HG03064 (cell line): ENCODE measurements around the gene NEK5.
"Not testable (repeated sequence)": the region's sequence is repeated elsewhere in the genome, so short reads cannot be mapped to it uniquely, and the experiment has no call there.

ENCODE experiments used
- ATAC-seq: cut with Tn5 transposase; IDR thresholded peaks from one replicate; pipeline ENCODE4 v1.9.1; 2021; ENCODE audit warnings: low read depth; ENCODE audit not compliant: unreplicated experiment

The NEK5 gene

GRCh38 chr13:52084981-52085380 lies 43.9 kb downstream of the NEK5 start:
- not testable (repeated sequence) for ATAC-seq

DNA sequence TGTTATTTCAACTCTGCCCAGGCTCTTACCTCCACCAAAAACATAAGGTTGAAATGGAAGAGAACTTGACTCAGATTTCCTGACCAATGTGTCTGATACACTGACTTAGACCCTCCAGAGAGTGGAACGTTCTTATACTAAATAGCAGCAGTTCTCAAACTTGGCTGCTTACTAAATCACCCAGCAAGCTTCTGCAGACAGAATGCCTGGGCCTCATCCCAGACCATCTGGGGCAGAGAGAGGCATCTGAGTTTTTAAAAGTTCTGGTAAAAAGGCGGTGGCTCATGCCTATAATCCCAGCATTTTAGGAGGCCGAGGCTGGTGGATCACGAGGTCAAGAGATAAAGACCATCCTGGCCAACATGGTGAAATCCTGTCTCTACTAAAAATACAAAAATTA lies 46.3 kb downstream of the NEK5 start:
- no peak for ATAC-seq

GRCh38 chr13:52079891-52080290 lies 49.0 kb downstream of the NEK5 start:
- ATAC-seq: not testable (repeated sequence)

DNA sequence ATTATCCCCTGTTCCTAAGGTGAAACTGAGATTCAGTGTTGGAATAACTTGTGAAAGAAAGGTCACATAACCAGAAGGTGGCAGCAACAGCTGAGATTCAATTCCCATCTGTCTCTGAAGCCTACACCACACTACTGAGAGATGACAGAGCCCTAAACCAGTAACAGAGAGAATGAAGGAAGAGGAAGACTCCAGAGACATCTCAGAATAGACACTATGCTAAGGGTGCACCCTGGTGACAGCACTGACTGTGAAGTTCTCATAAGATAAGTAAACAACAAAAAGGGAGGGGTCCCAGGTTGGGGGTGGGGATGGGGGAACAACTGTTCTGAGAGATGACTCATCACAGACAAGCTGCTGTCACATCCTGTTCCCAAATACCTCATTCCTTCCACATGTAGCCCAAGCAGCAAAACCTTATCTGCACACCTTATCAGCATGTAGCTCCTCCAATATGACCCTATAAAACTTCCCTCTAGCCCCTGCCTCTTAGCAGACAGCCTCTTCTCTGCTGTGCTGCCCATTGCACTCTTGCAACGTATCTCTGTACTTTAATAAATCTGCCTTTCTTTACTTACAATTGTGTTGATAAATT lies 57.8 kb downstream of the NEK5 start:
- no peak for ATAC-seq

GRCh38 chr13:52067237-52067636 lies 61.6 kb downstream of the NEK5 start:
- no peak for ATAC-seq

DNA sequence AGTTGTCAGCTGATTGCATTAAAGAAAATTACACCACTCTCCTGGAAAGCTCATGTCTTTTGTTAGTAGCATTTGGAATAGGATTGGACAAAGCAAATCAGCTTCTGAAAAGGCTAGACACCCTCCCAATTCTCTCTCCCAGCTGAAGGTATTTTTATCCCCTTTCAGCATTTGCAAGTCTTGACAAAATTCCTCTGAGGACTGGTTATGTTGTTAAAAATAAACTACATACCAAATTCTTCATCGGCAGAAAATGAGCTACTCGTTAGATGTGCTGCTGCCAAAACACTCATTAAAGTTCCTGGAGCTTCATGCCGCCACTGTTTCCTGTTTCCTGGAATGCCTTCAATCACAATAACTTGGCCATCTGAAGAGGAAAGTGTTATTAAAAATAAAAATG lies 67.3 kb downstream of the NEK5 start:
- no peak for ATAC-seq

DNA sequence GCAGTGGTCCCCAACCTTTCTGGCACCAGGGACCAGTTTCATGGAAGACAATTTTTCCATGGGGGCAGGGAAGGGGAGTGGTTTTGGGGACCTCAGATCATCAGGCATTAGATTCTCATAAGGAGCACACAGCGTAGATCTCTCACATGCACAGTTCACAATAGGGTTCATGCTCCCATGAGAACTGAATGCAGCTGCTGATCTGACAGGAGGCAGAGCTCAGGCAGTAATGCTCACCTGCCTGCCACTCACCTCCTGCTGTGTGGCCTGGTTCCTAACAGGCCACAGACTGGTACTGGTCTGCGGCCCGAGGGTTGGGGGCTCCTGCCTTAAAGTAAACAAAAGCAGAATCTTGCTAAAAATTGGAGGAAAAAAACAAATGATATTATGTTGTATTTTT lies 67.8 kb downstream of the NEK5 start:
- ATAC-seq: not testable (repeated sequence)

GRCh38 chr13:52053460-52053859 lies 75.4 kb downstream of the NEK5 start:
- ATAC-seq: no peak

GRCh38 chr13:52051400-52051799 lies 77.5 kb downstream of the NEK5 start:
- no peak for ATAC-seq

DNA sequence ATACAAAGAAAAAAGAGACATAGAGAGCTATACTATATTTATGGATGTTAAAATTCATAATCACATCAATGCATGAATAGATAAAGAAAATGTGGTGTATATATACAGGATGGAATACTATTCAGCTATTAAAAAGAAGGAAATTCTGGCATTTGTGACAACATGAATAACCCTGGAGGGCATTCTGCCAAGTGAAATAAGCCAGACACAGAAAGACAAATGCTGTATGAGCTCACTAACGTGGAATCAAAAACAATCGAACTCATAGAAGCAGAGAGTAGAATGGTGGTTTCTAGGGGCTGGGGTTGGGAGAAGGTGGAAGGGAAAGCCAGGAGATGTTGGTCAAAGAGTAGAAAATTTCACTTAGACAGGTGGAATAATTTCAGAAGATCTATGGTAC lies 80.4 kb downstream of the NEK5 start:
- no peak for ATAC-seq

DNA sequence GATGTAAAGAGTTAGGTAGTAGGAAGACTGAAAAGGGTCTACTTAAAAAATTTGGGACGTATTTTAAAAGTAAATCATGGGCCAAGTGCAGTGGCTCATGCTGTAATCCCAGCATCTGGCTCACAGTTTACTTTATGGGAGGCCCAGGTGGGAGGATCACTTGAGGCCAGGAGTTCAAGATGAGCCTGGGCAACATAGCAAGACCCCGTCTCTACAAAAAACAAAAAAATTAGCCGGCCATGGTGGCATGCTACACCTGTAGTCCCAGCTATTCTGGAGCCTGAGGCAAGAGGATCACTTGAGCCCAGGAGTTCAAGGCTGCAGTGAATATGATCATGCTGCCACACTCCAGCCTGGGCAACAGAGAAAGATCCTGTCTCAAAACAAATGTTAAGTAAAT lies 81.4 kb downstream of the NEK5 start:
- ATAC-seq: no peak

DNA sequence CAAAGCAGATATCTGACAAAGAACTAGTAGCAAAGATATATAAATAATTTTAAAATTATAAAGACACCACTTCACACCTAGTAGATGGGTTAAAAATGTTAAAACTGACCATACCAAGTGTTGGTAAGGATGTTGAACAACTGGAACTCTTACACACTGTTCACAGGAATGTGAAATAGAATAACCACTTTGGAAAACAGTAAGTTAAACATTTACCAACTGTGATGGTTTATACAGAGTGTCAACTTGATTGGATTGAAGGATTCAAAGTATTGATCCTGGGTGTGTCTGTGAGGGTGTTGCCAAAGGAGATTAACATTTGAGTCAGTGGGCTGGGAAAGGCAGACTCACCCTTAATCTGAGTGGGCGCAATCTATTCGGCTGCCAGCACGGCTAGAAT lies 85.2 kb downstream of the NEK5 start:
- ATAC-seq: no peak

- no peak for ATAC-seq
These were observed 92.8 kb downstream of the NEK5 start for GRCh38 chr13:52036037-52036436.

GRCh38 chr13:52034616-52035226 lies 94.2 kb downstream of the NEK5 start:
- ATAC-seq: no peak

- ATAC-seq: no peak
These were observed 95.8 kb downstream of the NEK5 start for GRCh38 chr13:52033039-52033438.

DNA sequence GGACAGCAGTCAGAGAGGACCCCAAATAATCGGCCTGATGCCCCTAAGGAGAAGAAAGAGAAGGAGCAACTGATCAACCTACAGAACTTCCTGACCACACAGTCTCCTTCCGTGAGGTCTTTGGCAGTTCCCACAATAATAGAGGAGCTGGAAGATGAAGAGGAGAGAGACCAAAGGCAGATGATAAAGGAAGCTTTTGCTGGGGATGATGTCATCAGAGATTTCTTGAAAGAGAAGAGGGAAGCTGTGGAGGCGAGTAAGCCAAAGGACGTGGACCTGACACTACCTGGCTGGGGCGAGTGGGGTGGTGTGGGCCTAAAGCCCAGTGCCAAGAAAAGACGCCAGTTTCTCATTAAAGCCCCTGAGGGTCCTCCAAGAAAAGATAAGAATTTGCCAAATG lies 98.5 kb downstream of the NEK5 start:
- not testable (repeated sequence) for ATAC-seq

DNA sequence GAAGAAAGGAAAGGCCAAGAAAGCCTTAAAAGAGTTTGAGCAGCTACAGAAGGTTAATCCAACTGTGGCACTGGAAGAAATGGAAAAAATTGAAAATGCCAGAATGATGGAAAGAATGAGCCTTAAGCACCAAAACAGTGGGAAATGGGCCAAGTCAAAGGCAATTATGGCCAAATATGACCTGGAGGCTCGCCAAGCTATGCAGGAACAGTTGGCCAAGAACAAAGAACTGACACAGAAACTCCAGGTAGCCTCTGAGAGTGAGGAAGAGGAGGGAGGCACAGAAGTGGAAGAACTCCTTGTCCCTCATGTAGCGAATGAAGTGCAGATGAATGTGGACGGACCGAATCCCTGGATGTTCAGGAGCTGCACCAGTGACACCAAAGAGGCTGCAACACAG lies 99.3 kb downstream of the NEK5 start:
- ATAC-seq: no peak

DNA sequence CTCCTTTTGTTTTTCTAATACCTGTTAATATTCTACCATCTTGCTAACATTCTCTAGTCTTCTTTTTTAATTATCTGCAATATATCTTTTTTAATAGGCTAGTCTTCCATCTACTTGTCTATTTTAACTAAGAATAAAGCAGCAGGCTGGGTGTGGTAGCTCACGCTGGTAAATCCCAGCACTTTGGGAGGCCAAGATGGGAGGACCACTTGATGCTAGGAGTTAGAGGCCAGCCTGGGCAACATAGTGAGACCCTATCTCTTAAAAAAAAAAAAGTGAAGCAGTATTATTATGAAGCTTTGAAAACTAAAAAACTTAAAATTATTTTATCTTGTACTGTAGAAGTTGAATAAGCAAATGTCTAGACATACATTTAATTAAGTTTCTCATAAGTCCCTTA lies 101.0 kb downstream of the NEK5 start:
- no peak for ATAC-seq

- ATAC-seq: no peak
These were observed 102.6 kb downstream of the NEK5 start for GRCh38 chr13:52026246-52026626.

GRCh38 chr13:52025475-52026245 lies 103.2 kb downstream of the NEK5 start:
- no peak for ATAC-seq

DNA sequence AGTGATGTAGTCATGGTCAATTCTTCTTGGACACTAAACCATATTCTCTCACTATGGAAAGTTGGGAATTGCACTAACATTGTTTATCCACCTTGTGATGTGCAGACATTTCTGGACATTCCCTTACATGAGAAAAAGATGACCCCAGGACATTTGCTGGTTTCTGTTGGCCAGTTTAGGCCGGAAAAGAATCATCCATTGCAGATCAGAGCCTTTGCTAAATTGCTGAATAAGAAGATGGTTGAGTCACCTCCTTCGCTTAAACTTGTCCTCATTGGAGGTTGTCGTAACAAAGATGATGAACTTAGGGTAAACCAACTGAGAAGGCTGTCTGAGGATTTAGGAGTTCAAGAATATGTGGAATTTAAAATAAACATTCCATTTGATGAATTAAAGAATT lies 104.4 kb downstream of the NEK5 start, which contains the start of gene UTP14C:
TSS of gene UTP14C (plus strand) at position 211 of the 400 bp plus-strand sequence. CDS start 4,114 bp downstream, outside the sequence.
- ATAC-seq: no peak

GRCh38 chr13:52022356-52022755 lies 106.5 kb downstream of the NEK5 start:
- no peak for ATAC-seq
